GM12878 (cell line): ENCODE results near the gene GALNT9.

Experiments
- CHD2 ChIP-seq: IDR thresholded peaks from 2 replicates; pipeline ENCODE4 v1.6.1; 2011; ENCODE audit warnings: low read depth, low read length, improper control_type of control experiment, borderline replicate concordance
- CREM ChIP-seq: IDR thresholded peaks from 2 replicates; pipeline ENCODE4 v1.6.1; 2014; ENCODE audit warnings: antibody characterized with exemption, low read depth
- FOXM1 ChIP-seq: IDR thresholded peaks from 2 replicates; pipeline ENCODE4 v1.6.1; 2012; ENCODE audit warnings: low read depth, mild to moderate bottlenecking, inconsistent platforms, low read length, moderate library complexity
- KDM1A ChIP-seq: fragments of 200-600 bp; sonication (generic); IDR thresholded peaks from 2 replicates; pipeline ENCODE4 v1.6.1; 2016; ENCODE audit warnings: borderline replicate concordance
- MEF2A ChIP-seq: IDR thresholded peaks from 2 replicates; pipeline ENCODE4 v1.6.1; 2011; ENCODE audit warnings: low read depth, mild to moderate bottlenecking, low read length, moderate library complexity; ENCODE audit not compliant: insufficient read depth
- NRF1 ChIP-seq: conservative IDR thresholded peaks from 2 replicates; pipeline ENCODE4 v1.6.1; 2011; ENCODE audit warnings: mild to moderate bottlenecking, low read depth, low read length, improper control_type of control experiment
- PBX3 ChIP-seq: IDR thresholded peaks from 2 replicates; pipeline ENCODE4 v1.6.1; 2011; ENCODE audit warnings: mild to moderate bottlenecking, low read depth, low read length, moderate library complexity; ENCODE audit not compliant: insufficient replicate concordance
- POLR2A ChIP-seq: IDR thresholded peaks from 2 replicates; pipeline ENCODE4 v1.6.1; 2011; ENCODE audit warnings: low read depth, mild to moderate bottlenecking, low read length
- SMARCA5 ChIP-seq: fragments of 450-650 bp; IDR thresholded peaks from 2 replicates; pipeline ENCODE4 v1.6.1; 2017; ENCODE audit warnings: mild to moderate bottlenecking
- ZNF217 ChIP-seq: fragments of 450-650 bp; IDR thresholded peaks from 2 replicates; pipeline ENCODE4 v1.6.1; 2017; ENCODE audit warnings: antibody characterized with exemption, mild to moderate bottlenecking
- TF ChIP-seq, protein P1 (sequence below), 3 experiments: IDR thresholded peaks in 2 of 3; conservative IDR thresholded peaks in 1 of 3; 2 replicates each; pipeline ENCODE4 v1.5.1; 2011; ENCODE audit warnings: low read depth in 3 of 3, low read length in 3 of 3, mild to moderate bottlenecking in 3 of 3, control low read depth in 2 of 3, moderate library complexity in 2 of 3, inconsistent platforms in 1 of 3, mixed read lengths in 1 of 3; ENCODE audit not compliant: control insufficient read depth in 2 of 3, insufficient read depth in 1 of 3; ENCODE audit errors: extremely low read depth in 1 of 3

- TF ChIP-seq CREM (no peak), MEF2A (no peak), ZNF217 (no peak), FOXM1 (no peak), NRF1 (no peak), SMARCA5 (no peak), POLR2A (no peak), CHD2 (no peak), KDM1A (no peak), PBX3 (no peak)
- TF ChIP-seq, protein P1, sequence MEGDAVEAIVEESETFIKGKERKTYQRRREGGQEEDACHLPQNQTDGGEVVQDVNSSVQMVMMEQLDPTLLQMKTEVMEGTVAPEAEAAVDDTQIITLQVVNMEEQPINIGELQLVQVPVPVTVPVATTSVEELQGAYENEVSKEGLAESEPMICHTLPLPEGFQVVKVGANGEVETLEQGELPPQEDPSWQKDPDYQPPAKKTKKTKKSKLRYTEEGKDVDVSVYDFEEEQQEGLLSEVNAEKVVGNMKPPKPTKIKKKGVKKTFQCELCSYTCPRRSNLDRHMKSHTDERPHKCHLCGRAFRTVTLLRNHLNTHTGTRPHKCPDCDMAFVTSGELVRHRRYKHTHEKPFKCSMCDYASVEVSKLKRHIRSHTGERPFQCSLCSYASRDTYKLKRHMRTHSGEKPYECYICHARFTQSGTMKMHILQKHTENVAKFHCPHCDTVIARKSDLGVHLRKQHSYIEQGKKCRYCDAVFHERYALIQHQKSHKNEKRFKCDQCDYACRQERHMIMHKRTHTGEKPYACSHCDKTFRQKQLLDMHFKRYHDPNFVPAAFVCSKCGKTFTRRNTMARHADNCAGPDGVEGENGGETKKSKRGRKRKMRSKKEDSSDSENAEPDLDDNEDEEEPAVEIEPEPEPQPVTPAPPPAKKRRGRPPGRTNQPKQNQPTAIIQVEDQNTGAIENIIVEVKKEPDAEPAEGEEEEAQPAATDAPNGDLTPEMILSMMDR (IDR thresholded peaks at IDR 0.05 in 2 of 3, conservative IDR thresholded peaks at IDR 0.05 in 1 of 3; ENCODE audit: control insufficient read depth in 2 of 3, extremely low read depth in 1 of 3, insufficient read depth in 1 of 3, low read depth in 3 of 3, low read length in 3 of 3) = no peak
Measured at GRCh38 chr12:132197581-132198354, 131.6 kb downstream of the GALNT9 start.
